ENCODE results near the gene RNF214.

DNA sequence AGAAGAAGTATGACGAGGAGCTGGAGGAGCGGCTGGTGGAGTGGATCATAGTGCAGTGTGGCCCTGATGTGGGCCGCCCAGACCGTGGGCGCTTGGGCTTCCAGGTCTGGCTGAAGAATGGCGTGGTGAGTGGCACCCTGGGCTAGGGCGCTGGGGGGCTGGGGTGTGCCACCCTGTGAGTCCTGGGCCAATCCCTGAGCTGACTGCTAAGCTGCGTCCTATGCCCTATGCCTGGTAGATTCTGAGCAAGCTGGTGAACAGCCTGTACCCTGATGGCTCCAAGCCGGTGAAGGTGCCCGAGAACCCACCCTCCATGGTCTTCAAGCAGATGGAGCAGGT, 29.4 kb upstream of the RNF214 start:
- TF ChIP-seq, protein P1, sequence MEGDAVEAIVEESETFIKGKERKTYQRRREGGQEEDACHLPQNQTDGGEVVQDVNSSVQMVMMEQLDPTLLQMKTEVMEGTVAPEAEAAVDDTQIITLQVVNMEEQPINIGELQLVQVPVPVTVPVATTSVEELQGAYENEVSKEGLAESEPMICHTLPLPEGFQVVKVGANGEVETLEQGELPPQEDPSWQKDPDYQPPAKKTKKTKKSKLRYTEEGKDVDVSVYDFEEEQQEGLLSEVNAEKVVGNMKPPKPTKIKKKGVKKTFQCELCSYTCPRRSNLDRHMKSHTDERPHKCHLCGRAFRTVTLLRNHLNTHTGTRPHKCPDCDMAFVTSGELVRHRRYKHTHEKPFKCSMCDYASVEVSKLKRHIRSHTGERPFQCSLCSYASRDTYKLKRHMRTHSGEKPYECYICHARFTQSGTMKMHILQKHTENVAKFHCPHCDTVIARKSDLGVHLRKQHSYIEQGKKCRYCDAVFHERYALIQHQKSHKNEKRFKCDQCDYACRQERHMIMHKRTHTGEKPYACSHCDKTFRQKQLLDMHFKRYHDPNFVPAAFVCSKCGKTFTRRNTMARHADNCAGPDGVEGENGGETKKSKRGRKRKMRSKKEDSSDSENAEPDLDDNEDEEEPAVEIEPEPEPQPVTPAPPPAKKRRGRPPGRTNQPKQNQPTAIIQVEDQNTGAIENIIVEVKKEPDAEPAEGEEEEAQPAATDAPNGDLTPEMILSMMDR (conservative IDR thresholded peaks at IDR 0.05) = no peak
- no peak for TF ChIP-seq EZH2 (IDR thresholded peaks at IDR 0.05; ENCODE audit: low read depth)
